HEK293 (cell line): ENCODE data around the gene MSMO1.

Source experiments
- CTCF ChIA-PET: fragments of 350-600 bp; formaldehyde crosslinking; extraction: SDS; loops from one replicate; lab custom pipeline; 2021; ENCODE audit warnings: antibody characterized with exemption; lab: Yijun Ruan, JAX
- POLR2A ChIA-PET: fragments of 300-600 bp; formaldehyde crosslinking; extraction: SDS; loops from one replicate; lab custom pipeline; 2020; ENCODE audit warnings: antibody characterized with exemption, inconsistent platforms; lab: Yijun Ruan, JAX
- H3K27ac ChIP-seq: fragments of 200-500 bp; sonication (Bioruptor generic); 2 replicates; pipeline ENCODE4 v1.5.1; 2014; ENCODE audit warnings: low read depth, low read length, control low read depth, inconsistent platforms; ENCODE audit errors: extremely low read depth
- H3K36me3 ChIP-seq, 2 experiments: fragments of 200-500 bp in 1 of 2; sonication (Bioruptor generic) in 1 of 2; 1 replicate in 1 of 2; 2 replicates in 1 of 2; pipeline ENCODE4 v1.5.1; 2014 to 2017; ENCODE audit warnings: inconsistent platforms in 2 of 2, low read length in 2 of 2; ENCODE audit not compliant: control insufficient read depth in 2 of 2, insufficient read depth in 1 of 2
- H3K4me1 ChIP-seq: fragments of 200-500 bp; sonication (Bioruptor generic); 2 replicates; pipeline ENCODE4 v1.5.1; 2014; ENCODE audit warnings: mild to moderate bottlenecking, low read length, inconsistent platforms; ENCODE audit not compliant: control insufficient read depth, insufficient read depth
- H3K4me3 ChIP-seq: 2 replicates; pipeline ENCODE4 v1.5.1; 2011; ENCODE audit warnings: low read depth, mild to moderate bottlenecking, control low read depth, low read length, moderate library complexity
- H3K9me3 ChIP-seq: fragments of 200-500 bp; sonication (Bioruptor generic); 2 replicates; pipeline ENCODE4 v1.5.1; 2014; ENCODE audit warnings: low read depth, low read length, inconsistent platforms; ENCODE audit not compliant: control insufficient read depth, insufficient read depth
- ATF2 ChIP-seq: fragments of 450-650 bp; formaldehyde crosslinking; IDR thresholded peaks from 2 replicates; pipeline ENCODE4 v1.5.1; 2016; ENCODE audit warnings: missing biosample characterization, missing genetic modification characterization, low read depth
- CTCF ChIP-seq: fragments of 450-650 bp; formaldehyde crosslinking; IDR thresholded peaks from 2 replicates; pipeline ENCODE4 v1.5.1; 2016; ENCODE audit warnings: missing biosample characterization, missing genetic modification characterization
- GLI4 ChIP-seq: fragments of 450-650 bp; formaldehyde crosslinking; IDR thresholded peaks from 2 replicates; pipeline ENCODE4 v1.5.1; 2016; ENCODE audit warnings: missing biosample characterization, missing genetic modification characterization
- KLF1 ChIP-seq: fragments of 450-650 bp; formaldehyde crosslinking; IDR thresholded peaks from 2 replicates; pipeline ENCODE4 v1.5.1; 2016; ENCODE audit warnings: missing biosample characterization, missing genetic modification characterization
- KLF9 ChIP-seq: fragments of 450-650 bp; formaldehyde crosslinking; IDR thresholded peaks from 2 replicates; pipeline ENCODE4 v1.5.1; 2016; ENCODE audit warnings: missing biosample characterization, missing genetic modification characterization, low read depth
- PRDM1 ChIP-seq: fragments of 450-650 bp; formaldehyde crosslinking; IDR thresholded peaks from 2 replicates; pipeline ENCODE4; 2016; ENCODE audit warnings: missing biosample characterization, missing genetic modification characterization
- PRDM6 ChIP-seq: fragments of 450-650 bp; formaldehyde crosslinking; IDR thresholded peaks from 2 replicates; pipeline ENCODE4 v1.5.1; 2017; ENCODE audit warnings: missing biosample characterization, missing genetic modification characterization
- SCRT1 ChIP-seq: fragments of 450-650 bp; formaldehyde crosslinking; IDR thresholded peaks from 2 replicates; pipeline ENCODE4 v1.5.1; 2016; ENCODE audit warnings: missing biosample characterization, missing genetic modification characterization, borderline replicate concordance
- SP2 ChIP-seq: fragments of 450-650 bp; formaldehyde crosslinking; IDR thresholded peaks from 2 replicates; pipeline ENCODE4 v1.5.1; 2016; ENCODE audit warnings: missing biosample characterization, missing genetic modification characterization
- TCF7L2 ChIP-seq: IDR thresholded peaks from 2 replicates; pipeline ENCODE4 v1.6.1; 2011; ENCODE audit warnings: low read depth, mild to moderate bottlenecking, inconsistent platforms, low read length, moderate library complexity, borderline replicate concordance
- ZEB2 ChIP-seq: fragments of 450-650 bp; formaldehyde crosslinking; IDR thresholded peaks from 2 replicates; pipeline ENCODE4 v1.5.1; 2016; ENCODE audit warnings: missing biosample characterization, missing genetic modification characterization
- ZFHX2 ChIP-seq: fragments of 450-650 bp; formaldehyde crosslinking; conservative IDR thresholded peaks from 2 replicates; pipeline ENCODE4 v1.5.1; 2016; ENCODE audit warnings: missing biosample characterization, missing genetic modification characterization
- ZNF121 ChIP-seq: fragments of 450-650 bp; formaldehyde crosslinking; IDR thresholded peaks from 2 replicates; pipeline ENCODE4 v1.5.1; 2016; ENCODE audit warnings: missing biosample characterization, missing genetic modification characterization
- ZNF292 ChIP-seq: fragments of 450-650 bp; formaldehyde crosslinking; IDR thresholded peaks from 2 replicates; pipeline ENCODE4 v1.5.1; 2016; ENCODE audit warnings: low read depth, missing biosample characterization, missing genetic modification characterization, borderline replicate concordance
- ZNF335 ChIP-seq: fragments of 450-650 bp; formaldehyde crosslinking; conservative IDR thresholded peaks from 2 replicates; pipeline ENCODE4 v1.5.1; 2016; ENCODE audit warnings: missing biosample characterization, missing genetic modification characterization
- ZNF426 ChIP-seq: fragments of 450-650 bp; formaldehyde crosslinking; IDR thresholded peaks from 2 replicates; pipeline ENCODE4 v1.5.1; 2017; ENCODE audit warnings: missing biosample characterization, missing genetic modification characterization, mild to moderate bottlenecking, inconsistent platforms, moderate library complexity
- ZNF48 ChIP-seq: fragments of 450-650 bp; formaldehyde crosslinking; IDR thresholded peaks from 2 replicates; pipeline ENCODE4 v1.5.1; 2016; ENCODE audit warnings: missing biosample characterization, missing genetic modification characterization
- ZNF488 ChIP-seq: fragments of 450-650 bp; formaldehyde crosslinking; IDR thresholded peaks from 2 replicates; pipeline ENCODE4 v1.5.1; 2016; ENCODE audit warnings: missing biosample characterization, missing genetic modification characterization
- ZNF626 ChIP-seq: fragments of 450-650 bp; sonication (Bioruptor Pico); formaldehyde crosslinking; IDR thresholded peaks from 2 replicates; pipeline ENCODE4 v1.5.1; 2018; ENCODE audit warnings: missing biosample characterization, missing genetic modification characterization, inconsistent platforms
- ZNF658 ChIP-seq: fragments of 450-650 bp; formaldehyde crosslinking; IDR thresholded peaks from 2 replicates; pipeline ENCODE4; 2016; ENCODE audit warnings: missing biosample characterization, missing genetic modification characterization
- ZNF664 ChIP-seq: fragments of 450-650 bp; formaldehyde crosslinking; IDR thresholded peaks from 2 replicates; pipeline ENCODE4 v1.5.1; 2016; ENCODE audit warnings: missing biosample characterization, missing genetic modification characterization
- ZNF701 ChIP-seq: fragments of 450-650 bp; formaldehyde crosslinking; IDR thresholded peaks from 2 replicates; pipeline ENCODE4 v1.5.1; 2016; ENCODE audit warnings: missing biosample characterization, missing genetic modification characterization
- ZSCAN16 ChIP-seq: fragments of 450-650 bp; formaldehyde crosslinking; IDR thresholded peaks from 2 replicates; pipeline ENCODE4 v1.5.1; 2016; ENCODE audit warnings: missing biosample characterization, missing genetic modification characterization
- ZSCAN23 ChIP-seq: fragments of 450-650 bp; formaldehyde crosslinking; IDR thresholded peaks from 2 replicates; pipeline ENCODE4 v1.5.1; 2016; ENCODE audit warnings: missing biosample characterization, missing genetic modification characterization
- ZSCAN4 ChIP-seq: fragments of 450-650 bp; formaldehyde crosslinking; IDR thresholded peaks from 2 replicates; pipeline ENCODE4 v1.5.1; 2017; ENCODE audit warnings: missing biosample characterization, missing genetic modification characterization

MSMO1 gene

GRCh38 chr4:165293061-165293460 lies 34.4 kb upstream of the MSMO1 start:
- ChIA-PET CTCF (no interaction called here), POLR2A (no interaction called here)
- no peak overlapping the region for H3K4me3 ChIP-seq
- H3K4me1 ChIP-seq, result no peaks in the 10 kb centered on the region
- no peak overlapping the region for H3K27ac ChIP-seq
- TF ChIP-seq ZNF701 (tag by site-specific recombination), result no peak
- TF ChIP-seq ZFHX2 (tag by site-specific recombination), result no peak
- no peak for TF ChIP-seq TCF7L2
- TF ChIP-seq ZNF292 (tag by site-specific recombination), result no peak
- no peak for TF ChIP-seq ZNF121 (tag by site-specific recombination)
- TF ChIP-seq ZSCAN4 (tag by site-specific recombination), result no peak
- TF ChIP-seq CTCF, result no peak
- no peak for TF ChIP-seq GLI4
- TF ChIP-seq ZNF48 (tag by site-specific recombination), result no peak
- no peak for TF ChIP-seq PRDM1 (tag by site-specific recombination)
- no peak for TF ChIP-seq ZSCAN16 (tag by site-specific recombination)
- no peak for TF ChIP-seq SP2 (tag by site-specific recombination)
- no peak for TF ChIP-seq ZNF664
- no peak for TF ChIP-seq ZNF658 (tag by site-specific recombination)
- TF ChIP-seq ZNF488, result no peak
- TF ChIP-seq ZNF335, result no peak
- TF ChIP-seq ZEB2 (tag by site-specific recombination), result no peak
- TF ChIP-seq ZSCAN23 (tag by site-specific recombination), result no peak
- TF ChIP-seq ZNF626 (tag by site-specific recombination), result no peak
- no peak for TF ChIP-seq ZNF426 (tag by site-specific recombination)
- H3K9me3 ChIP-seq, result no peaks in the 10 kb centered on the region
- H3K36me3 ChIP-seq, result peaks cover 0 to 6% of the 10 kb centered on the region in 2 experiments; a peak in 1 of 3 replicates

- ChIA-PET POLR2A (no interaction called here), CTCF (interaction anchor here (0.8 kb wide), 1 partner anchor 30 kb away, joined by 4 read pairs; no protein-coding TSS in a partner anchor)
- H3K36me3 ChIP-seq, result peaks cover 0 to 7% of the 10 kb centered on the region in 2 experiments; a peak in 1 of 3 replicates
- no peak overlapping the region for H3K27ac ChIP-seq
- no peaks in the 10 kb centered on the region for H3K4me1 ChIP-seq
- H3K4me3 ChIP-seq, result no peak overlapping the region
- no peaks in the 10 kb centered on the region for H3K9me3 ChIP-seq
- TF ChIP-seq PRDM1 (tag by site-specific recombination) (peak; percentile 46; the same call in 1 of the 2 replicates), KLF1 (tag by site-specific recombination) (no peak), ATF2 (tag by site-specific recombination) (peak; percentile 49; the same call in 1 of the 2 replicates), PRDM6 (tag by site-specific recombination) (peak; percentile 23; the same call in 1 of the 2 replicates), KLF9 (tag by site-specific recombination) (no peak), SCRT1 (tag by site-specific recombination) (peak; percentile 12; the same call in 1 of the 2 replicates)
These were observed 33.4 kb upstream of the MSMO1 start for GRCh38 chr4:165293927-165294649.
